ENCODE data around the gene GALK1.
A peak's percentile ranks its signal among the peaks of the same experiment; 100 is the strongest.
"Not testable (repeated sequence)": the region's sequence is repeated elsewhere in the genome, so short reads cannot be mapped to it uniquely, and the experiment has no call there.

Gene GALK1

GRCh38 chr17:75783803-75784472 lies 18.9 kb upstream of the GALK1 start:
- no peak for FAIRE-seq

GRCh38 chr17:75783069-75783783 lies 18.2 kb upstream of the GALK1 start:
- FAIRE-seq: peak; percentile 67

GRCh38 chr17:75779987-75780889 lies 15.2 kb upstream of the GALK1 start:
- FAIRE-seq: peak; percentile 98

GRCh38 chr17:75779250-75779986 lies 14.4 kb upstream of the GALK1 start:
- no peak for FAIRE-seq

GRCh38 chr17:75778861-75779249 lies 13.9 kb upstream of the GALK1 start:
- FAIRE-seq: no peak

- not testable (repeated sequence) for FAIRE-seq
These were observed 13.3 kb upstream of the GALK1 start for GRCh38 chr17:75778066-75778860.

GRCh38 chr17:75777296-75777922 lies 12.4 kb upstream of the GALK1 start:
- FAIRE-seq: peak; percentile 23

GRCh38 chr17:75776386-75777295 lies 11.6 kb upstream of the GALK1 start:
- FAIRE-seq: no peak

GRCh38 chr17:75774991-75775668 lies 10.1 kb upstream of the GALK1 start:
- FAIRE-seq: no peak

GRCh38 chr17:75774471-75774990 lies 9.5 kb upstream of the GALK1 start:
- no peak for FAIRE-seq

- FAIRE-seq: no peak
These were observed 8.9 kb upstream of the GALK1 start for GRCh38 chr17:75773808-75774470.

GRCh38 chr17:75773121-75773807 lies 8.3 kb upstream of the GALK1 start:
- no peak for FAIRE-seq

GRCh38 chr17:75771334-75772281 lies 6.6 kb upstream of the GALK1 start:
- no peak for FAIRE-seq

- FAIRE-seq: no peak
These were observed 4.5 kb upstream of the GALK1 start for GRCh38 chr17:75769536-75769935.

GRCh38 chr17:75767881-75768280 lies 2.9 kb upstream of the GALK1 start:
- no peak for FAIRE-seq

- FAIRE-seq: no peak
These were observed 989 bp upstream of the GALK1 start for GRCh38 chr17:75765981-75766380.

- FAIRE-seq: no peak
These were observed 628 bp downstream of the GALK1 start for GRCh38 chr17:75764417-75764710.
